Skeletal muscle satellite cell (primary cell): ENCODE data around the gene ADCY1.

Experiments
- H3K27me3 ChIP-seq: 2 replicates; pipeline ENCODE4 v1.7.0; 2013; ENCODE audit warnings: low read length; ENCODE audit not compliant: control insufficient read depth, insufficient read depth
- H3K36me3 ChIP-seq: 2 replicates; pipeline ENCODE4 v1.7.0; 2013; ENCODE audit warnings: mild to moderate bottlenecking, control low read depth, low read length; ENCODE audit not compliant: insufficient read depth
- H3K4me1 ChIP-seq: 2 replicates; pipeline ENCODE4 v1.7.0; 2013; ENCODE audit warnings: low read length; ENCODE audit not compliant: control insufficient read depth, insufficient read depth
- H3K4me2 ChIP-seq: 2 replicates; pipeline ENCODE4 v1.7.0; 2013; ENCODE audit warnings: mild to moderate bottlenecking, low read length
- H3K4me3 ChIP-seq: 2 replicates; pipeline ENCODE4 v1.7.0; 2013; ENCODE audit warnings: low read length
- H3K9ac ChIP-seq: 2 replicates; pipeline ENCODE4 v1.7.0; 2013; ENCODE audit warnings: mild to moderate bottlenecking, low read depth, low read length, moderate library complexity
- H3K9me3 ChIP-seq: replicated peaks from 2 replicates; pipeline ENCODE4 v1.7.0; 2013; ENCODE audit warnings: mild to moderate bottlenecking, control low read depth, low read length

ADCY1 gene

DNA sequence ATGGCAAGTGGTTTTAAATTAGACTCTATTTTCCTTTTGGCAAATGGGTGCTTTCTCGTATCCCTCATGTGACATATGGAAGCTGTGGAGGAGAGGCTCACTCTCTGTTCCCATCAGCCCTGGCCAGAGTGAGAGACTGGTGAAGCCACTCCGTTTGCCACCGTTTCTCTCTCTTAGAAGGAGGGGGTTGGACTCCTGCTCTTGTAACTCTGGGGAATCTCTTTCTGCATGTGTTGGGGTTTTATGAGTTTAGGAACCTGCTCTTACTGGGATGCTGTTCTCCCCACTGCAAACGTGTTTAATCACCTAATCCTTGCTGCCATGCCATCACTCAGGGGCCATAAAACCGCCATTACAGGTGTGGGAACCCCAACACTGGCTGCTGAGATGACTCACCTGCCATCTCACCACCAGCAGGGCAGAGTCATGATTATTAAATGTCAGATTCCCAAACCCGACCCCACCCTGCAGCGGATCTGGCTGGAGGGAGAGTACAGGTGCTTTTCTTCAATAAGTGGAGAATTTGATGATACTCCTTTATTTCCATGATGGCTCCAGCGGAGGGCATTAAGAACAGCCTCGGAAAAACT is 103.2 kb downstream of the ADCY1 start:
- Histone ChIP-seq H3K9ac (no peak overlapping the region), H3K4me1 (no peaks in the 10 kb centered on the region), H3K4me2 (no peak overlapping the region), H3K36me3 (no peaks in the 10 kb centered on the region), H3K9me3 (no peaks in the 10 kb centered on the region), H3K27me3 (peaks cover 46% of the 10 kb centered on the region), H3K4me3 (no peak overlapping the region)

DNA sequence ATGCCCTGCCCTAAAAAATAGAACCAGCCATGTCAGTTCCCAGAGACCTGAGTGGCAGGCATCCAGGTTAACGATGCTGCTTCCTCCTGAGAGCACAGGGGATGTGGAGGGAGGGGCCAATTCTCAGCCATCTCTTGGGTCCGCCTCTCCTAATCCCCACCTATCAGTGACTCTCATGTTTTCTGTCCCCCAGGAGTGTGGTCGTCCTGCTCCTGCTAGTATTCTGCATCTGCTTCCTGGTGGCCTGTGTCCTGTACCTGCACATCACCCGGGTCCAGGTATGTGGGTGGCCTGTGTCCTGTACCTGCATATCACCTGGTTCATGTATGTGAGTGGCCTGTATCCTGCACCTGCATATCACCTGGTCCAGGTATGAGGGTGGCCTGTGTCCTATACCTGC is 105.3 kb downstream of the ADCY1 start:
- Histone ChIP-seq H3K9me3 (no peaks in the 10 kb centered on the region), H3K4me2 (no peak overlapping the region), H3K9ac (no peak overlapping the region), H3K27me3 (peaks cover 30% of the 10 kb centered on the region), H3K4me1 (no peaks in the 10 kb centered on the region), H3K36me3 (no peaks in the 10 kb centered on the region), H3K4me3 (no peak overlapping the region)

DNA sequence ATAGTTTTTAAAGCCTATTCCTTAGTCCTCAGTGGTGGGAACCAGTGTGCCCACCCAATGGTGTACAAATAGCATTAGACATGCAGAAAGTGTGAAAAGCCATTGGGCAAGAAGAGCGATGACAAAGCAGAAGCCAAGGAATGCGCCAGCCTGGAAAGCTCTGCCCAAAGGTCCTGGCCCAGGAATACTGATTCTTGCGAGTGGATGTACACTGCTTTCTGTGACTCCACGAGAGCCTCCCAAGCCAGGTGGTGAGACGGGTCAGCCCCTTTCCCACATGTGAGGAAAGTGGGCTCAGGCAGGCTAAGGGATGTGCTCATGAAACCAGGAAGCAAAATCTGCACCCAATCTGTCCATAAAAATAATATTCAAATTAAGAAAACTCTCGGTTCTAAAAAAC is 106.6 kb downstream of the ADCY1 start:
- Histone ChIP-seq H3K36me3 (no peaks in the 10 kb centered on the region), H3K4me1 (no peaks in the 10 kb centered on the region), H3K27me3 (peaks cover 26% of the 10 kb centered on the region), H3K4me2 (no peak overlapping the region), H3K9me3 (no peaks in the 10 kb centered on the region), H3K4me3 (no peak overlapping the region), H3K9ac (no peak overlapping the region)

- no peaks in the 10 kb centered on the region for H3K9me3 ChIP-seq
- H3K4me3 ChIP-seq: no peak overlapping the region
- no peak overlapping the region for H3K9ac ChIP-seq
- no peak overlapping the region for H3K4me2 ChIP-seq
- H3K27me3 ChIP-seq: peaks cover 23% of the 10 kb centered on the region
- H3K36me3 ChIP-seq: no peaks in the 10 kb centered on the region
- H3K4me1 ChIP-seq: no peaks in the 10 kb centered on the region
These were observed 107.6 kb downstream of the ADCY1 start for GRCh38 chr7:45681596-45682357.

DNA sequence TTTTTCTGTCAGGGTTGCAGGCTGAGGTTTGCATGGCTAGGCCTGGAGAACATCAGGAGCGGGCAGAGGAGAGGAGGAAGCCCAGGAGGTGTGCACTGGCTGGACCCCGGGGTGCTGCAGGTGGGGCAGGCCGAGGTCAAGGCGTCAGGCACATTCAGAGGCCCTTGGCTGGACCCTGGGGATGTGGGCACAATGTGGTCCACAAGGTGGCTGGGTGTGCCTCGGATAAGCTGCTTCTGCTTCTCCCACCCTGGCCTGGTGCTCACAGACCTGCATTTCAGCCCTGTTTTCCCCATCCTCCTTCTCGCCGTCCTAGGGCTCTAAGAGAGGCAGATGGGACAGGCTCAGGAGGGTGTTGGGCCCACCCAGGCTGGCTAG is 108.2 kb downstream of the ADCY1 start:
- H3K9me3 ChIP-seq: no peaks in the 10 kb centered on the region
- H3K4me3 ChIP-seq: no peak overlapping the region
- H3K36me3 ChIP-seq: no peaks in the 10 kb centered on the region

DNA sequence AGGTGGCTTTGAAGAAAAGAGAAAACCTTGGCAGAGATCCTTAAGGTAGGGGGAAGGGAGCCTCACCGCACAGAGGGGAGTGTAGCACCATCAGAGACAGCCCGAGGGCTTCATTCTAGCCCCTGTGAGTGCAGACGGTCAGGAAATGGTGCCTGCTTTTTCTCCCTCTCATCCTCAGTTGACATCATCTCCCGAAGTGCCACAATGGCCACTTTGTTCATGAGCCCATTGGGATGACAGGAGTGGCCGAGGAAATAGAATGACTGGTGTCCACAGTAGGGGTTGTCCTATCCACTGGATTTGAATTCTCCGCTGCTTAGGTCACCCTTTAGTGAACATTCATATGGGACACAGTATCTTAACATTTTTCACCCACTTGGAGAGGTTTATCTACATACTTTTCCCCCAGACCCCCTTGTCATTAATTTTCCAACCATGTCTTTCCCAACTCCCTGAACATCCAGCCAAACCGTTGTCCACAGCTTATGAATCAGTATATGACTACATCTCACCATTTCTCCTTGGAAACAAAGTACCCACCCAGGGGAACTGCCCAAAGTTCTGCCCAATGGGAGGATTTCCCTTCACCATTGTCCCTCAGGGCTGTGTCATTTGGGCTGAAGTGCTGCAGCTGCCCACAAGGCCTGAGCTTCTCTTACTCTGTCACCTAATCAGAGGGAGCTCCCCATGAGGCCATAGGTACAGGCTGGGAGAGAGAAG is 108.8 kb downstream of the ADCY1 start:
- no peaks in the 10 kb centered on the region for H3K36me3 ChIP-seq
- no peak overlapping the region for H3K4me3 ChIP-seq
- H3K9ac ChIP-seq: no peak overlapping the region
- H3K4me1 ChIP-seq: no peaks in the 10 kb centered on the region
- H3K9me3 ChIP-seq: no peaks in the 10 kb centered on the region
- no peak overlapping the region for H3K4me2 ChIP-seq
- peaks cover 12% of the 10 kb centered on the region for H3K27me3 ChIP-seq

More for the DNA sequence above, 108.2 kb downstream of the ADCY1 start:
- H3K9ac ChIP-seq: no peak overlapping the region
- peaks cover 17% of the 10 kb centered on the region for H3K27me3 ChIP-seq
- no peak overlapping the region for H3K4me2 ChIP-seq
- H3K4me1 ChIP-seq: no peaks in the 10 kb centered on the region

DNA sequence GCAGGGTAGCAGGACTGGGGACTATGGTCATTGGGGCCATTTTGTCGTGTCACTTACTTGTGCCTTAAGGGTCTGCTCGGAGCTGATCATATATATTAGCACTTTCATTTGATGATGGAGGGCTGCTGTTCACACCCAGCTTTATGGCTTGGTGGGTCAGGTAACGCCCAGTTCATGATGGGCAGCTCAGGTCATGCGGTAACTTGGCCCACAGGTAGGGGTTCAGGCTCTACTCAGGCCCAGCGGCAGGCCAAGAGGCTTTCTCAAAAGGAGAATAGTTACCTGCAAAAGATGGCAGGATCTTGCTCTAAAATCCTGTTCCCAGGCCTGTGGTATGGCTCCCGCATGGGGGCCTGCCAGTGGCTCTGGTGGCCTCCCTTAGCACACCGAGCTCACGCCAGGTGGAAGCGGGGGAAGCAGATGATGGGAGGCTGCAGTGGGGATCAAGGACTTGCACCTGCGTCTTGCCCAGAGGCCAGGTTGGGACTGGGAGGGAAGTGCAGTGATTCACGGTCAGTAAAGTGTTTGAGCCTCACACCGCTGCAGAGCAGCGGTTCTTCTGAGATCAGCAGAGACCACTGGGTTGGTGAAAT is 109.5 kb downstream of the ADCY1 start:
- Histone ChIP-seq H3K4me2 (no peak overlapping the region), H3K27me3 (peaks cover 12% of the 10 kb centered on the region), H3K4me1 (no peaks in the 10 kb centered on the region), H3K36me3 (no peaks in the 10 kb centered on the region), H3K4me3 (no peak overlapping the region), H3K9ac (no peak overlapping the region), H3K9me3 (no peaks in the 10 kb centered on the region)

- Histone ChIP-seq H3K36me3 (no peaks in the 10 kb centered on the region), H3K4me1 (peaks cover 12% of the 10 kb centered on the region), H3K27me3 (peaks cover 10% of the 10 kb centered on the region), H3K9ac (no peak overlapping the region), H3K4me3 (no peak overlapping the region), H3K4me2 (no peak overlapping the region), H3K9me3 (no peaks in the 10 kb centered on the region)
These were observed 110.9 kb downstream of the ADCY1 start for GRCh38 chr7:45684910-45685618.

GRCh38 chr7:45685619-45686240 is 111.6 kb downstream of the ADCY1 start:
- peaks cover 7% of the 10 kb centered on the region for H3K27me3 ChIP-seq
- no peak overlapping the region for H3K9ac ChIP-seq
- no peaks in the 10 kb centered on the region for H3K9me3 ChIP-seq
- H3K4me3 ChIP-seq: no peak overlapping the region
- peaks cover 13% of the 10 kb centered on the region for H3K4me1 ChIP-seq
- no peak overlapping the region for H3K4me2 ChIP-seq
- no peaks in the 10 kb centered on the region for H3K36me3 ChIP-seq

DNA sequence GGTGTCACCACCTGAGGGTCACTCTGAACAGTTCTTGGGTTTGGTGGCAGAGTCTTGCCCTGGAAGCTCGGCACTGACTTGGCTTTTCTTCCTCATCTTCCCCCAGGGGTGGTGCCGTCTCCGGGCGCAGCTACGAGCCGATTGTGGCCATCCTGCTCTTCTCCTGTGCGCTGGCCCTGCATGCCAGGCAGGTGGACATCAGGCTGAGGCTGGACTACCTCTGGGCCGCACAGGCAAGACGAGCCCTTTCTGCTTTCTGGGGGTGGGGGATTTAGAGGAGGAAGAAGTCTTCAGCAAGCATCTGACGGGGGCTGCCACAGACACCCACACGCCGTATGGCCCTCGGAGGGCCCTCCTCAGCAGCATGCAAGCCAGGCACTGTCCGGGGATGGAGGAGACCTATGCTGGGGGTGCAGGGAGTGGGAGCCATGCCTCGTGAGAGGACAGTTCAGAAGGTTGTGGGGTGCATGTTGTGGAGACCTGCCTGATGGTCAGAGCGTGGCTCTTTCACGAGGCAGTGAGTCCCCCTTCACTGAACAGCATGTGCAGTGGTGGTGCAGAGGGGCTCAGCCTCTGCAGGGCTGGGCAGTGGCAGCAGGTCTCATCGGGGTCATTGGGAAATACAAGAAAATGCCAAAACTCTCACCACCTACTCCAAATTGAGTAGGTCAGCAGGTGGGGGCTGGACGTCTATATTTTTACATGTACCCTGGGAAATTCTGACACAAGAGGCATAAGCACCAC is 112.4 kb downstream of the ADCY1 start:
- peaks cover 13% of the 10 kb centered on the region for H3K4me1 ChIP-seq
- no peaks in the 10 kb centered on the region for H3K36me3 ChIP-seq
- no peak overlapping the region for H3K4me2 ChIP-seq
- H3K4me3 ChIP-seq: no peak overlapping the region
- H3K27me3 ChIP-seq: peaks cover 7% of the 10 kb centered on the region
- H3K9me3 ChIP-seq: no peaks in the 10 kb centered on the region
- no peak overlapping the region for H3K9ac ChIP-seq
